GM19238 (cell line): ENCODE results near the gene COL5A1.

Source experiments
- DNase-seq: peaks from one replicate; pipeline ENCODE4 v3.0.0; 2011; ENCODE audit warnings: low spot score; ENCODE audit not compliant: insufficient read length

COL5A1 gene

GRCh38 chr9:134606951-134607731, 34.5 kb upstream of the COL5A1 start:
- no peak for DNase-seq

- no peak for DNase-seq
Measured at GRCh38 chr9:134607971-134608370, 33.6 kb upstream of the COL5A1 start.

GRCh38 chr9:134611046-134611445, 30.6 kb upstream of the COL5A1 start:
- no peak for DNase-seq

- no peak for DNase-seq
Measured at GRCh38 chr9:134612309-134612708, 29.3 kb upstream of the COL5A1 start.

GRCh38 chr9:134612715-134613114, 28.9 kb upstream of the COL5A1 start:
- DNase-seq = no peak

GRCh38 chr9:134614256-134614655, 27.3 kb upstream of the COL5A1 start:
- DNase-seq = no peak

- DNase-seq = no peak
Measured at GRCh38 chr9:134616341-134616740, 25.3 kb upstream of the COL5A1 start.

- DNase-seq = no peak
Measured at GRCh38 chr9:134617246-134617645, 24.4 kb upstream of the COL5A1 start.

- DNase-seq = no peak
Measured at GRCh38 chr9:134617836-134618162, 23.8 kb upstream of the COL5A1 start.

GRCh38 chr9:134618163-134618832, 23.3 kb upstream of the COL5A1 start:
- no peak for DNase-seq

- DNase-seq = no peak
Measured at GRCh38 chr9:134618833-134619447, 22.7 kb upstream of the COL5A1 start.

- no peak for DNase-seq
Measured at GRCh38 chr9:134619448-134619982, 22.1 kb upstream of the COL5A1 start.

- DNase-seq = no peak
Measured at GRCh38 chr9:134619983-134620661, 21.5 kb upstream of the COL5A1 start.

GRCh38 chr9:134620751-134621557, 20.6 kb upstream of the COL5A1 start:
- DNase-seq = no peak

- DNase-seq = no peak
Measured at GRCh38 chr9:134621558-134622110, 20.0 kb upstream of the COL5A1 start.

- DNase-seq = no peak
Measured at GRCh38 chr9:134622896-134623257, 18.7 kb upstream of the COL5A1 start.

GRCh38 chr9:134623258-134624066, 18.1 kb upstream of the COL5A1 start:
- no peak for DNase-seq

GRCh38 chr9:134624137-134624591, 17.4 kb upstream of the COL5A1 start:
- no peak for DNase-seq

- DNase-seq = no peak
Measured at GRCh38 chr9:134624621-134625181, 16.9 kb upstream of the COL5A1 start.
